Retina (tissue), 1 donor: Measurements from ENCODE around the gene DCP1B.

Experiments
- DNase-seq: peaks from one replicate; pipeline ENCODE4 v3.0.0-alpha.2; 2016

The DCP1B gene

GRCh38 chr12:2004113-2004929 lies at the start of gene DCP1B:
TSS of gene DCP1B (minus strand) at chr12:2004457. CDS start at chr12:2004431, 26 bp downstream.
- peak; percentile 95 for DNase-seq

GRCh38 chr12:2053691-2054090 lies 49.4 kb upstream of the DCP1B start:
- DNase-seq, result no peak

- DNase-seq, result peak; percentile 77
Measured at GRCh38 chr12:2052826-2053678, 48.8 kb upstream of the DCP1B start, which contains the start of gene CACNA1C. TSS of gene CACNA1C (plus strand) at chr12:2052987. CDS start at chr12:2053563, 576 bp downstream.

GRCh38 chr12:2051700-2052621 lies 47.7 kb upstream of the DCP1B start:
- DNase-seq, result peak; percentile 77

GRCh38 chr12:2049604-2050540 lies 45.6 kb upstream of the DCP1B start:
- DNase-seq, result no peak

GRCh38 chr12:2047752-2048151 lies 43.5 kb upstream of the DCP1B start:
- DNase-seq, result no peak

GRCh38 chr12:2046957-2047356 lies 42.7 kb upstream of the DCP1B start:
- no peak for DNase-seq

- DNase-seq, result no peak
Measured at GRCh38 chr12:2044165-2044564, 39.9 kb upstream of the DCP1B start.

GRCh38 chr12:2043054-2043453 lies 38.8 kb upstream of the DCP1B start:
- DNase-seq, result no peak

- DNase-seq, result no peak
Measured at GRCh38 chr12:2039034-2039433, 34.8 kb upstream of the DCP1B start.

- no peak for DNase-seq
Measured at GRCh38 chr12:2035431-2036055, 31.3 kb upstream of the DCP1B start.

GRCh38 chr12:2034633-2035430 lies 30.6 kb upstream of the DCP1B start:
- DNase-seq, result peak; percentile 93

- no peak for DNase-seq
Measured at GRCh38 chr12:2032506-2032905, 28.2 kb upstream of the DCP1B start.

- DNase-seq, result no peak
Measured at GRCh38 chr12:2029851-2030250, 25.6 kb upstream of the DCP1B start.

GRCh38 chr12:2027351-2027750 lies 23.1 kb upstream of the DCP1B start:
- no peak for DNase-seq

GRCh38 chr12:2023365-2023764 lies 19.1 kb upstream of the DCP1B start:
- DNase-seq, result no peak

- DNase-seq, result no peak
Measured at GRCh38 chr12:2020511-2020910, 16.3 kb upstream of the DCP1B start.

- no peak for DNase-seq
Measured at GRCh38 chr12:2019126-2019525, 14.9 kb upstream of the DCP1B start.

- DNase-seq, result no peak
Measured at GRCh38 chr12:2018391-2018790, 14.1 kb upstream of the DCP1B start.
